KOPT-K1 (cell line): ENCODE data around the gene ARHGEF9.

Experiments used
- H3K27ac ChIP-seq: fragments of 200-600 bp; sonication (generic); 2 replicates; pipeline ENCODE4 v1.5.1; 2016; ENCODE audit warnings: antibody characterized with exemption, mild to moderate bottlenecking, low read depth, low read length; ENCODE audit not compliant: poor library complexity, severe bottlenecking
- H3K36me3 ChIP-seq: fragments of 200-600 bp; sonication (generic); 2 replicates; pipeline ENCODE4 v1.5.1; 2017; ENCODE audit warnings: antibody characterized with exemption, mild to moderate bottlenecking, low read length, moderate library complexity; ENCODE audit not compliant: insufficient read depth
- H3K9me3 ChIP-seq: fragments of 200-600 bp; sonication (generic); 2 replicates; pipeline ENCODE4 v1.5.1; 2017; ENCODE audit warnings: antibody characterized with exemption, low read length, mild to moderate bottlenecking; ENCODE audit not compliant: insufficient read depth, poor library complexity, severe bottlenecking

Gene ARHGEF9

DNA sequence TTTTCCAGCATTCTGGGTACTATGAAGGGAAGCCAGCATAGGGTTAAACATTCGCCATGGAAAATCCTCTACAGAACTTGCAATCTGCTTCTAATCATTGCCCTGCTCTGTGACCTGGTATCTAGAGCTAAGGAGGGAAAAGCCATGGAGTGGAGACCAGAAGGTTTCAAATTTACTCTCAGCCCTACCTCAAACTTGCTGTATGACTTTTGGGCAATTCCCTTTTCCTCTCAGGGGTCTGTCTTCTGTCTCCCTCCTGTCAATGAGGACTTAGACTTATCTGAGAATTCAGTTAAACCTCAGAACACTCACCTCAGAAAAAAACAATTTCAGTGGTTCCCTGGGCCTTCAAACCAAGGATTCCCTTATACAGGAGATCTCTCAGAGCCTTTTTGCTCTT, 29.1 kb downstream of the ARHGEF9 start:
- H3K36me3 ChIP-seq = no peaks in the 10 kb centered on the region
- no peak overlapping the region for H3K27ac ChIP-seq
- no peaks in the 10 kb centered on the region for H3K9me3 ChIP-seq

DNA sequence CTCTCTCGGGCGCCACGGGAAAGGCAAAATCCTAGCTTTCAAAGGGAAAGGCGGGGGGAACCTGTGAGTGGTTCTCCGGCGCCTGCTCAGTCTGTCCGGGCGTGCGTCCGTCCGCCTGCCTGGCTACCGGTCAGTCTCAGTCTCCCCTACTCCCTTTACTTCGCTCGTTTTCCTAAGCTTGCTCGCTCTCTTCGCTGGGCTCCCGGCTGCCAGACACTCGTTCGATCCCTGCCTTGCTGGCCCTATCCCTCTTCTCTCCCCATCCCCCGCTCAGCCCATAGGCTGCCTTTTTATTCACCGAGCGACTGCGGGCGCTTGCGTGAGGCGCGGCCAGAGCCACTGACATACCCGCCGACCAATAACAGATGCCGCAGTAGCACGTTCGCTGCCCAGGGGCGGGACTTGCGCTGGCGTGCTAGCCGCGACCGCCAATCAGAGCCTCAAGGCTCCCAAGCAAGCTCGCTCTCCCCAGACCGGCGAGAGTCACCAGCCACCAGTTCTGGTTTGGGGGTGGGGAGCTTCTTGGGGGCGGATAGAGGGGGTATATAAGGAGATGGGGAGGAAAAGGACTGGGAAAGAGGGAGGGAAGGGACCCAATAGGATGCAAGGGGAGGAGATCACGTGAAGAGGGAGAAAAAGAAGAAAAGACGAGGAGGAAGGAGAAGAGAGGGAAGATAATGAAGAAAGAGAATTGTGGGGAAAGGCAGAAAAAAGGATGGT, 30.0 kb downstream of the ARHGEF9 start:
- no peaks in the 10 kb centered on the region for H3K36me3 ChIP-seq
- H3K27ac ChIP-seq = peak overlapping the region; percentile 92
- H3K9me3 ChIP-seq = no peaks in the 10 kb centered on the region

DNA sequence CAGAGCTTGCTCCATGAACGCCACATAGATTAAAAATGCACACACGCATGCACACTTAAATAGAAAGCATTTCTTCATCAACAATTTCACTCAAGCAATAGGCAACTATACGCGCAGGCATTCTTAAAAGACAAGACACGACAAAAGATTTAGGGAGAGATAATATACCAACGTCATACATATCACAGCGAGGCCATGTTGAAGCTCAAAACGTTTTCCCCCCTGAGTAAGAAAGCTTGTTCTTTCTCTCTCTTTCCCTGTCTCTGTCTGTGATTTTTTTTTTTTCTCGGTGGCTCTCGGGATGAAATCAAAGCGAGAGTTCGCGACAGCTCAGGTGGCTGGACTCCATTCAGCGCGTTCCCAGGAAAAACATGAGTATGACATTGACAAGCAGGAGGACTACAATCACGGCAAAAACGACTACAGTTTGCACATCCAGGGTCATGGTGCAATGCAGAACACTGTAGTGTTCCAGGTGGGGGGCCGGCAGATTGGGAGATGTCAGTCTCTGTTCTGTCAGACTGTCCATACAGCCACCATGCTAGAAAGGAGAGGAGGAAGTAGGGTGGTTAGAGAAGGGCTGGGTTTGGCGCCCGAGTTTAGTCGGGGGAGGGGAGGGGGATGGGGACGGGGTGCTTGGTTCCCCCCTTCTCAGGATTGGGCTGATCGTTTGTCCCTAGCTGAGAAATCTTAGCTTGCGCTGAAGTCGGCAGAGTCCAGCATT, 30.7 kb downstream of the ARHGEF9 start:
- H3K36me3 ChIP-seq = no peaks in the 10 kb centered on the region
- no peaks in the 10 kb centered on the region for H3K9me3 ChIP-seq
- H3K27ac ChIP-seq = peak overlapping the region; percentile 92

DNA sequence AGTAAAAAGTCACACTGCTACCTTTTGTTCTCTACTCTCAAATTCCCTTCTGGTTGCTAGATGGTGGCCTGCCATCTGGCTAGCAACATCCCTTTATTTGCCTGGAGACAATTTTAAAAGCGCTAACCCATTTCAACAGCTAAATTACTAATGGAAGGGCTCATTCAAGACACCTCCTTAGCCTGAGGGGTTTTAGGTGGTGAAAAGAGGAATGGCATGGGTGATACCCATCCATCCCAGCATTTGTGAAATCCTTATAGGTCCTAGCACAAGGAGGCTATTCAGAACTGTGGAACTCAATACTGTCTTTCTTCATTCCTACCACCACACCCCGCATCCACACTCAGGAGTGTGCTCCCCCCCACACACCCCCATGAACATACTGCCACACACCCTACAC, 33.5 kb downstream of the ARHGEF9 start:
- Histone ChIP-seq H3K27ac (no peak overlapping the region), H3K36me3 (no peaks in the 10 kb centered on the region), H3K9me3 (no peaks in the 10 kb centered on the region)

DNA sequence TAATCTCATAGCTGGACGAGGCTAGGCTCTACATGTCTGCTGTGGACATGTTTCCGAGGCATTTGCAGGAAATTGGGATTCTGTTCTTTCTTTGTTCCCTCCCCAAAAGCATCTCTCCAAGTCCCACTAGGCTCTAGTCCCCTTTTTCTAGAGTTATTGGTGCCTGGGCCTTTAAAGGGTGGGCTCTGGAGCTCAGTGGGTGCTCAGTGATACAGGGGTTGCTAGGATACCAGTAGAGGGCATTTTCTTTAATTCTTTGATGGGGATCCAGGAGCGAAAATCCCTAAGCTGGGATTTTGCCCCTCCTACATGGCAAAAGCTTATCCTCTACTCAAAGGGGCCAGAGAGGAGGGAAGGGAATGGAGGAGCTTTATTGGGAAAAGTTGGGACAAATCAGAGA, 34.2 kb downstream of the ARHGEF9 start:
- no peaks in the 10 kb centered on the region for H3K36me3 ChIP-seq
- H3K27ac ChIP-seq = no peak overlapping the region
- no peaks in the 10 kb centered on the region for H3K9me3 ChIP-seq

DNA sequence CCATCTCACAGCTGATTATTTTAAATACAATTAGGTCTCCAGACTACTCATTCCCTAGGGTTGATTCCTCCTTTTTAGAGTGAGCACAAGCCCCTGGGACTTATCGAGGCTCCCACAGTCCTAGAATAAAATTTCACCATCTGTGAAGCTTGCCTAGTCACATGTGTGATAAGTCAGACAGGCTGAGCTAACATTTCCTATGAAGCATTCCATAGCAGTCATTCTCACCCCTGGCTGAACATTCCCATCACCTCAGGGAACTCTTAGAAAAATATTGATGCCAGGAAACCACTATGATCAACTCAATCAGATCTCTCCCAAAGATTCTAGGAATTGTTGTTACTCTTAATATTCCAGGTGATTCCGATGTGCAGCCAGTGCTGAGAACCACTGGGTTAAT, 37.7 kb downstream of the ARHGEF9 start:
- no peak overlapping the region for H3K27ac ChIP-seq
- H3K36me3 ChIP-seq = no peaks in the 10 kb centered on the region
- H3K9me3 ChIP-seq = no peaks in the 10 kb centered on the region

DNA sequence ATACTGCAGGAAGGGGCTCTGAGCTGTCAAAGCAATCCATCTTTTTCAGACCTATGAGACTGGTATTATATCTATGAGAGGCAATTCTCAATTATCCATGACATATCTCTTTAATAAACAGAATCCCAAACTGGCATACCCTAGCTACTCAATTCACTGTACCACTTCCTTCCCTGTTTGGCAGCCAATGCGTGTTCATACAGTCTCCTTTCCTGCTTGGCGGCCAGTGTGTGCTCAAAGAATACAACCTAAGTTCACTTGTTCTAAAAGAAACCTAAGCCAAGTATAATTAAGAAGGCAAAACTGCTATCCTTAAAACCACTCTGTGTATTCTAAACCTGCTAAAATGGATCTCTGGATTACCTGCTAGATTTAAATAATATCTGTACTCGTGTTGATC, 38.3 kb downstream of the ARHGEF9 start:
- Histone ChIP-seq H3K36me3 (no peaks in the 10 kb centered on the region), H3K27ac (no peak overlapping the region)

DNA sequence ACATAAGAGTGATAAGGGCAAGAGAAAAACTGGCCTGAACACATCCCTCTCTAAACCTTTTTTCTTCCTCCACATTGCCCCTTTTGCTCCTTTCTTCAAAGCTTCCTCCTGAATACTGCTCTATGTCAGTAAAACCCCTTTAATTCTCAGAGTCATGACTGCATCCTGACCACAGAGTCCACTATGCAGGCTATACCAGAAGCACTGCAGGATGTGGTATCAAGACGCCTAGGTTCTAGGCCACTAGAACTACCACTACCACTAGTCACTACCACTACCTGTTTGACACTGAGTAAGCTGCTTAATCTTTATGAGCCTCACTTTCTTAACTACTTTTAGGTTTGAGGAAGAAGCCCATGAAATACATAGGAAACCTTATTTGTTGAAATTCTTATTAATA, 38.7 kb downstream of the ARHGEF9 start:
- no peak overlapping the region for H3K27ac ChIP-seq
- no peaks in the 10 kb centered on the region for H3K9me3 ChIP-seq

More for the DNA sequence above, 38.3 kb downstream of the ARHGEF9 start:
- no peaks in the 10 kb centered on the region for H3K9me3 ChIP-seq

DNA sequence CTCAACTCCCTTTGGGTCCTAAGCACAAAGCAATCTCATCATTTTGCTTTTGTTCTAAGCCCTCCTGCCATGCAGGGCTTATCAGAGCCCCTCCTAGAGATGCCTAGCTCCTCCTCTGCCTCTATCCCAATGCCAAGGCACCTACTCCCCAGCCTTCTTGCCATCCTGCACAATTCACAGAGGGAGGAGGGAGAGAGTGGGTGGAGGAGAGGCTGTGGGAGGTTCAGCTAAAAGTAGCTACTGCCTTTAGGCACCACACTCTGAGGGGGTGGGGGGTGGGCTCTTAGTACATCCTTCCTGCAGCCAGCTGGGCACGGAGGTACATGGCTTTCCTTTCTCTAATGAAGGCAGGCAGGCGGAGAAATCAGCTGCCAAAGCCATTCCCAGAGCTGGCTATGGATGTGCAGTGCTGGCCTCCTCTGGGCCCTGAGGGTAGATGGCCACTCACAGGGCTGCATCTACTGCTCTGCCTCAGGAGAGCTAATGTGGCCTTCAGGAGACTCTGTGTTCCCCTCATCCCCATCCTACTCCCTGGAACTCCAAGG, 40.1 kb downstream of the ARHGEF9 start:
- no peaks in the 10 kb centered on the region for H3K36me3 ChIP-seq
- H3K27ac ChIP-seq = no peak overlapping the region
- no peaks in the 10 kb centered on the region for H3K9me3 ChIP-seq

More for the DNA sequence above, 38.7 kb downstream of the ARHGEF9 start:
- no peaks in the 10 kb centered on the region for H3K36me3 ChIP-seq

DNA sequence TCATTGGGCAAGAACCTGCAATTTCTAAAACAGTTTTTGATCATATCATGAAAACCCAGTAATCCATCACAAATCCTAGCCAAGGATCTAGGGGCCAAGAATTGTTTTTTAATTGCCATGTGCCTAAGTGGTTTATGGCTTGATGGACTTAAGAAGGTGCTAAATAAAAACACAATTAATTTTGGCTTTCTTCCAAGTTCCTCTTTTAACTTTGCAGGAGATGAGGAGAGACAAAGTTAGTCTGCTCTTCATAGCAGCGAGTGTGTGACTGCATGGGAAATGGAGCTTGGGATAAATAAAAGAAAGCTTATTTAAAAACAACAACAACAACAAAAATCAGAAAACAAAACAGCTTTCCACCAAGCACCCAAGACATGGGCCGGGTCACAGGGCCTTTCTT, 41.4 kb downstream of the ARHGEF9 start:
- no peak overlapping the region for H3K27ac ChIP-seq
- no peaks in the 10 kb centered on the region for H3K36me3 ChIP-seq
- no peaks in the 10 kb centered on the region for H3K9me3 ChIP-seq

DNA sequence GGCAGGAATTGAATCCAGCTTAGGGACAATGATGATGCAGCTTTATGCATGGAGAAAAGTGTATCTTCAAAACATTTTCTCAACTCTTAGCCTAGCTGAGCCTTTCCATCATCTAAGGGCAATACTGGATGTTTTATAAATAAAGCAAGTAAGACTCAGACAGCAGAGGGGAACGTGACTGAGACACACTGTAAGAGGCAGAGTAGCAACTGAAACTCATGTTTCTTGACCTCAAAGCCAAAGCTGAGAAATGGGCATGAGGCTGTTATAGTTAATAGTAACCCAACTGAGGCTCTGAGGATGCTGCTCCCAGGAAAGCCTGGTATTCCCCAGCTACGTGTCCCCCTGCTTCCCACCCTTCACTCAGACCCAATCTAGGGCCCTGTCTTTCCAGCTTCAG, 44.6 kb downstream of the ARHGEF9 start:
- Histone ChIP-seq H3K27ac (no peak overlapping the region), H3K9me3 (no peaks in the 10 kb centered on the region), H3K36me3 (no peaks in the 10 kb centered on the region)

DNA sequence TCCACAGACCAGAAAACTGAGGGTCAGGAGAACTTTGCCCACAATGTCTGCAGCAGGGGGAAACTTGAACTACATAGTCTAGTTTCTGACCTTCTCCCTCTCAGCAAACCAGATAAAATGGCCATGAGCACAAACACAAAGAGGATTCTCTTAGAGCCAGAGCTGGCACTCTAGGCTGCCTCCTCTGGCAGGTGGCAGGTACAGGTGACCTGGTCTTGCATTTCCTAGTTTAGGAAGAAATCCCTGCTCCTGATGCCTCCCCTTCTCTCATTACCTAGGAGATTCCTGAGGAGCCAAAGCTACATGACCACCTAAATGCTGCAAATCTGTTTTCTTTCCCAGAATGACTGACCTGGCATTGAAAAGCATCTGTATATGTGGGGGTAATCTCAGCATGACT, 45.1 kb downstream of the ARHGEF9 start:
- no peaks in the 10 kb centered on the region for H3K36me3 ChIP-seq
- no peak overlapping the region for H3K27ac ChIP-seq
- H3K9me3 ChIP-seq = no peaks in the 10 kb centered on the region

DNA sequence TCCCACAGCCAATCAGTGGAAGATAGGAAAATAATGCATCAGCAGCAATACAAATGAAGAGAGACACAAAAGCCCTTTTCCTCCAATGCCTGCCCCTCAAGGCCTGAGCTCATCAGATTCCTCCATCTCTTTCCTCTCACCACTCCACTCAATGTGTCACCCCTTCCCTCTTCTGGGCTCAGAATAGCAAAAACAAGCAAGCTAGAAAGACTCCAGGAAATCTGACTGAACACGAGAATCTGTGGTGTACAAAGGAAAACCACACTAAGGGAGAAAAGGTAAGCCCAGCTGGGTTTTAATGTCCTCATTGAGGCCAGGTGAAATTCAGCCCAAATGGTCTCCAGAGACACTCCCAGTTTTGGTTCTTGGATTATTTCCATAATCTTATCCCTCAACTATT, 46.3 kb downstream of the ARHGEF9 start:
- H3K27ac ChIP-seq = no peak overlapping the region
- H3K36me3 ChIP-seq = no peaks in the 10 kb centered on the region
- no peaks in the 10 kb centered on the region for H3K9me3 ChIP-seq

DNA sequence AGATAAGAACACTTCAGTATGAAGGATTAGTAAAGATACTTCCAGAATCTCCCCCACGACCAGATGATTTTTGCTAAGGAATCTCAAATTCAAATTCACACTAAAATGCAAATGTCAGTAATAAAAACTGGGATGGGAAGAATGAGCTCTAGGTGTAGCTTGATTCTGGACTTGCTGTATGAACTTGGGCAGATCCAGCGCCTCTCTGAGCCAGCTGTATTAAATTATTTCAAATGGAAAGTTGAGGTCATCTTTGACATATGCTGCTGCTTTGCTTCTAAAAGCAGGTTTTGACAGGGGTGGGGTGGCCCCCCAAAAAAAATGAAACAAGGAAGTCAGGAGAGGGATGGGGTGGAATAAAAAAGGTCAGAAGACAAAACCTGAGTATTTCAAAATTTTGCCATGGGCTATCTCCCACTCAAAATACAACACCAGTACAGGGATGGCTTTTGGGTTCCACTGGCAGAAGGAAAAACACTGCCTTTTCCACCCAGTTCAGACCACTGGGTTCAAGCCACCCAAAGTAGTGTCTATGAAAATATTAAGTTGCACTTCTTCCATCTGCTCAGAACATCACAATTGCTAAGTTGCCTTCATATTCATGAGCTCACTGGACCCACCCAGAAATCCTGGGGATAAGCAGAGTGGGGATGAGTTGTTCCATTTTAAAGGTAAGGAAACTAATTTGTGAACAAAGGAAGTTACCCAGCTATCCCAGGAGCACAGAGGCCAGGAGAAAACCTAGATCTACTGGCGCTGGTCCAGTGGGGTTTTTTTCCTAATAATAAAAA, 47.7 kb downstream of the ARHGEF9 start:
- no peaks in the 10 kb centered on the region for H3K9me3 ChIP-seq
- H3K27ac ChIP-seq = no peak overlapping the region
- H3K36me3 ChIP-seq = no peaks in the 10 kb centered on the region

DNA sequence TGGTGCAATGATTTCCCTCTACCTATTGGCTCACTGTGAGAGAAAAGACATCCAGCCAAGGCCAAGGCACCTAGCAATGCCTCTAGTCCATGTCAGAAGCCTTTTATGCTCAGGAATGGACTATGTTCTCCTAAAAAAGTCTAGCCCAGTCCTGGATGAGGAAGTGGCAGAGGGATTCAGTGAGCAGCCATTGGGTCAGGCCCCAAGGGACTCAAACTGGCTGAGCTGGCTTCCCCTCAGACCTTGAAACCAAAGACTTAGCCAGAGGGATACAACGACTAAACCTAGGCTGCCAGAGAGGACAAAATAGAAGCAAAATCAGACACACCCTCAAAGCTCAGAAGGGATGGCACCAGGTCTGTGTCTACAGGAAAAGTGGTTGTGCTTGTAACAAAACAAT, 49.1 kb downstream of the ARHGEF9 start:
- no peak overlapping the region for H3K27ac ChIP-seq
- H3K9me3 ChIP-seq = no peaks in the 10 kb centered on the region
- no peaks in the 10 kb centered on the region for H3K36me3 ChIP-seq
